HEK293 (cell line): ENCODE results near the gene CXXC5.

Experiments used
- PRDM10 ChIP-seq: fragments of 450-650 bp; formaldehyde crosslinking; IDR thresholded peaks from 2 replicates; pipeline ENCODE4 v1.5.1; 2016; ENCODE audit warnings: missing biosample characterization, missing genetic modification characterization
- REST ChIP-seq: fragments of 450-650 bp; formaldehyde crosslinking; IDR thresholded peaks from 2 replicates; pipeline ENCODE4 v1.5.1; 2016; ENCODE audit warnings: missing biosample characterization, missing genetic modification characterization
- SCRT1 ChIP-seq: fragments of 450-650 bp; formaldehyde crosslinking; IDR thresholded peaks from 2 replicates; pipeline ENCODE4 v1.5.1; 2016; ENCODE audit warnings: missing biosample characterization, missing genetic modification characterization, borderline replicate concordance
- ZNF239 ChIP-seq: fragments of 450-650 bp; formaldehyde crosslinking; IDR thresholded peaks from 2 replicates; pipeline ENCODE4 v1.5.1; 2016; ENCODE audit warnings: missing biosample characterization, missing genetic modification characterization
- ZNF274 ChIP-seq, 2 experiments: fragments of 200-500 bp in 1 of 2; fragments of 450-650 bp in 1 of 2; sonication (Bioruptor generic) in 1 of 2; formaldehyde crosslinking in 1 of 2; IDR thresholded peaks; 2 replicates each; pipeline versions ENCODE4 v1.5.1 to v1.6.1; 2014 to 2016; ENCODE audit warnings: borderline replicate concordance in 1 of 2, inconsistent platforms in 1 of 2, low read length in 1 of 2, missing biosample characterization in 1 of 2, missing genetic modification characterization in 1 of 2
- ZNF423 ChIP-seq: fragments of 450-650 bp; formaldehyde crosslinking; IDR thresholded peaks from 2 replicates; pipeline ENCODE4 v1.5.1; 2016; ENCODE audit warnings: missing biosample characterization, missing genetic modification characterization
- TF ChIP-seq, protein P1 (sequence below): fragments of 450-650 bp; formaldehyde crosslinking; IDR thresholded peaks from 2 replicates; pipeline ENCODE4 v1.5.1; 2016; ENCODE audit warnings: missing biosample characterization, missing genetic modification characterization
- TF ChIP-seq, protein P2 (sequence below): fragments of 450-650 bp; formaldehyde crosslinking; IDR thresholded peaks from 2 replicates; pipeline ENCODE4 v1.5.1; 2016; ENCODE audit warnings: missing biosample characterization, missing genetic modification characterization
- TF ChIP-seq, protein P3 (sequence below): fragments of 450-650 bp; formaldehyde crosslinking; IDR thresholded peaks from 2 replicates; pipeline ENCODE4 v1.5.1; 2016; ENCODE audit warnings: missing biosample characterization, missing genetic modification characterization

DNA sequence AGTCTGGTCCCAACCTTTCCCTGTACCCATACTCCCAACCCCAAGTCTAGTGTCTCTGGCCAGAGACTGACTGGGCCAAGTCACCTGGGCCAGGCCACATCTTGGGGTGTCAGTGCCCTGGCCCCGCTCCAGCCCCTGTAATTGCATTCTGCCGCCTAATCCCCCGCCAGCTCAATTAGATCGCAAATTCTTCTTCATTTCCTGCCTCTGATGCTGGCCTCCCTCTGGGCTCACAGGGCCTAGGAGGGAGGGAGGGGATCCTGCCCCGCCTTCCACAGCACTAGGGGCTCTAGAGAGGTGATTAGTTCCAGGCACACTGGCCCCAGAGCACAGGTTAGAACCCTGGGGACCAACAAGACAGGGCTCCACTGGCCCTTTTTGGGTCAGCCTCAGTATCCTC, 5.5 kb downstream of the CXXC5 start:
- TF ChIP-seq ZNF239 (tag by site-specific recombination) = no peak
- TF ChIP-seq ZNF423 (tag by site-specific recombination) = no peak
- TF ChIP-seq REST (tag by site-specific recombination) = no peak
- TF ChIP-seq SCRT1 = no peak
- TF ChIP-seq, protein P1, sequence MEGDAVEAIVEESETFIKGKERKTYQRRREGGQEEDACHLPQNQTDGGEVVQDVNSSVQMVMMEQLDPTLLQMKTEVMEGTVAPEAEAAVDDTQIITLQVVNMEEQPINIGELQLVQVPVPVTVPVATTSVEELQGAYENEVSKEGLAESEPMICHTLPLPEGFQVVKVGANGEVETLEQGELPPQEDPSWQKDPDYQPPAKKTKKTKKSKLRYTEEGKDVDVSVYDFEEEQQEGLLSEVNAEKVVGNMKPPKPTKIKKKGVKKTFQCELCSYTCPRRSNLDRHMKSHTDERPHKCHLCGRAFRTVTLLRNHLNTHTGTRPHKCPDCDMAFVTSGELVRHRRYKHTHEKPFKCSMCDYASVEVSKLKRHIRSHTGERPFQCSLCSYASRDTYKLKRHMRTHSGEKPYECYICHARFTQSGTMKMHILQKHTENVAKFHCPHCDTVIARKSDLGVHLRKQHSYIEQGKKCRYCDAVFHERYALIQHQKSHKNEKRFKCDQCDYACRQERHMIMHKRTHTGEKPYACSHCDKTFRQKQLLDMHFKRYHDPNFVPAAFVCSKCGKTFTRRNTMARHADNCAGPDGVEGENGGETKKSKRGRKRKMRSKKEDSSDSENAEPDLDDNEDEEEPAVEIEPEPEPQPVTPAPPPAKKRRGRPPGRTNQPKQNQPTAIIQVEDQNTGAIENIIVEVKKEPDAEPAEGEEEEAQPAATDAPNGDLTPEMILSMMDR (tag by site-specific recombination) = no peak
- TF ChIP-seq PRDM10 (tag by site-specific recombination) = no peak
- TF ChIP-seq, protein P2, sequence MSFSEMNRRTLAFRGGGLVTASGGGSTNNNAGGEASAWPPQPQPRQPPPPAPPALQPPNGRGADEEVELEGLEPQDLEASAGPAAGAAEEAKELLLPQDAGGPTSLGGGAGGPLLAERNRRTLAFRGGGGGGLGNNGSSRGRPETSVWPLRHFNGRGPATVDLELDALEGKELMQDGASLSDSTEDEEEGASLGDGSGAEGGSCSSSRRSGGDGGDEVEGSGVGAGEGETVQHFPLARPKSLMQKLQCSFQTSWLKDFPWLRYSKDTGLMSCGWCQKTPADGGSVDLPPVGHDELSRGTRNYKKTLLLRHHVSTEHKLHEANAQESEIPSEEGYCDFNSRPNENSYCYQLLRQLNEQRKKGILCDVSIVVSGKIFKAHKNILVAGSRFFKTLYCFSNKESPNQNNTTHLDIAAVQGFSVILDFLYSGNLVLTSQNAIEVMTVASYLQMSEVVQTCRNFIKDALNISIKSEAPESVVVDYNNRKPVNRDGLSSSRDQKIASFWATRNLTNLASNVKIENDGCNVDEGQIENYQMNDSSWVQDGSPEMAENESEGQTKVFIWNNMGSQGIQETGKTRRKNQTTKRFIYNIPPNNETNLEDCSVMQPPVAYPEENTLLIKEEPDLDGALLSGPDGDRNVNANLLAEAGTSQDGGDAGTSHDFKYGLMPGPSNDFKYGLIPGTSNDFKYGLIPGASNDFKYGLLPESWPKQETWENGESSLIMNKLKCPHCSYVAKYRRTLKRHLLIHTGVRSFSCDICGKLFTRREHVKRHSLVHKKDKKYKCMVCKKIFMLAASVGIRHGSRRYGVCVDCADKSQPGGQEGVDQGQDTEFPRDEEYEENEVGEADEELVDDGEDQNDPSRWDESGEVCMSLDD (tag by site-specific recombination) = no peak
- TF ChIP-seq, protein P3, sequence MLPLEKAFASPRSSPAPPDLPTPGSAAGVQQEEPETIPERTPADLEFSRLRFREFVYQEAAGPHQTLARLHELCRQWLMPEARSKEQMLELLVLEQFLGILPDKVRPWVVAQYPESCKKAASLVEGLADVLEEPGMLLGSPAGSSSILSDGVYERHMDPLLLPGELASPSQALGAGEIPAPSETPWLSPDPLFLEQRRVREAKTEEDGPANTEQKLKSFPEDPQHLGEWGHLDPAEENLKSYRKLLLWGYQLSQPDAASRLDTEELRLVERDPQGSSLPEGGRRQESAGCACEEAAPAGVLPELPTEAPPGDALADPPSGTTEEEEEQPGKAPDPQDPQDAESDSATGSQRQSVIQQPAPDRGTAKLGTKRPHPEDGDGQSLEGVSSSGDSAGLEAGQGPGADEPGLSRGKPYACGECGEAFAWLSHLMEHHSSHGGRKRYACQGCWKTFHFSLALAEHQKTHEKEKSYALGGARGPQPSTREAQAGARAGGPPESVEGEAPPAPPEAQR (tag by site-specific recombination) = no peak
- no peak for TF ChIP-seq ZNF274 (IDR thresholded peaks at IDR 0.05; ENCODE audit: low read length)
- no peak for TF ChIP-seq ZNF274 (tag by site-specific recombination; IDR thresholded peaks at IDR 0.05; ENCODE audit: borderline replicate concordance)
